SK-N-SH (cell line): ENCODE data around the gene PANX2. TPM values are rescaled to one million over a fixed set of nuclear protein-coding genes. Genes with fewer than 3 reads are reported as not detected.

Experiments used
- CTCF ChIA-PET: fragments of 300-600, 350-600 bp; formaldehyde crosslinking; extraction: SDS; loops from one replicate; lab custom pipeline; 2021; lab: Yijun Ruan, JAX
- POLR2A ChIA-PET: fragments of 350-600 bp; sonication (Branson Sonifier 250); formaldehyde crosslinking; extraction: SDS; loops from one replicate; lab custom pipeline; 2020; ENCODE audit warnings: antibody characterized with exemption, inconsistent platforms; lab: Yijun Ruan, JAX
- DNase-seq: peaks from one replicate; pipeline ENCODE4 v3.0.0; 2012
- H2AFZ ChIP-seq: fragments of 200-600 bp; sonication (generic); 2 replicates; pipeline ENCODE4 v1.8.1; 2016; ENCODE audit warnings: antibody characterized with exemption, mild to moderate bottlenecking, low read depth
- H3F3A ChIP-seq: fragments of 200-600 bp; sonication (generic); replicated peaks from 2 replicates; pipeline ENCODE3; 2016; ENCODE audit warnings: antibody characterized with exemption, mild to moderate bottlenecking; ENCODE audit not compliant: insufficient read depth
- H3K27ac ChIP-seq, 2 experiments: fragments of 200-500 bp in 1 of 2; fragments of 200-600 bp in 1 of 2; sonication (Bioruptor generic) in 1 of 2; sonication (generic), shearing (Covaris generic) in 1 of 2; 2 replicates each; pipeline versions ENCODE4 v1.5.1 to v1.6.1; 2014 to 2016; ENCODE audit warnings: low read depth in 2 of 2, inconsistent platforms in 1 of 2, low read length in 1 of 2, mild to moderate bottlenecking in 1 of 2, mixed read lengths in 1 of 2
- H3K27me3 ChIP-seq: fragments of 200-600 bp; sonication (generic), shearing (Covaris generic); 2 replicates; pipeline ENCODE4 v1.6.1; 2016; ENCODE audit warnings: mixed run types; ENCODE audit not compliant: insufficient read depth
- H3K36me3 ChIP-seq, 2 experiments: fragments of 200-500 bp in 1 of 2; fragments of 200-600 bp in 1 of 2; sonication (Bioruptor generic) in 1 of 2; sonication (generic) in 1 of 2; replicated peaks in 1 of 2; 2 replicates each; pipeline versions ENCODE3 to v1.5.1; 2014 to 2016; ENCODE audit warnings: low read length in 1 of 2, mild to moderate bottlenecking in 1 of 2; ENCODE audit not compliant: insufficient read depth in 2 of 2, control insufficient read depth in 1 of 2
- H3K4me1 ChIP-seq, 2 experiments: fragments of 200-500 bp in 1 of 2; fragments of 200-600 bp in 1 of 2; sonication (Bioruptor generic) in 1 of 2; sonication (generic), shearing (Covaris generic) in 1 of 2; 2 replicates each; pipeline versions ENCODE4 v1.5.1 to v1.6.1; 2014 to 2016; ENCODE audit warnings: low read depth in 1 of 2, low read length in 1 of 2, mixed run types in 1 of 2; ENCODE audit not compliant: insufficient read depth in 2 of 2, control insufficient read depth in 1 of 2
- H3K4me2 ChIP-seq: fragments of 200-600 bp; sonication (generic), shearing (Covaris generic); 2 replicates; pipeline ENCODE4 v1.6.1; 2017; ENCODE audit warnings: mixed run types
- H3K4me3 ChIP-seq, 2 experiments: fragments of 200-500 bp in 1 of 2; fragments of 200-600 bp in 1 of 2; sonication (Bioruptor generic) in 1 of 2; sonication (generic), shearing (Covaris generic) in 1 of 2; 2 replicates each; pipeline versions ENCODE4 v1.5.1 to v1.8.1; 2014 to 2016; ENCODE audit warnings: low read depth in 2 of 2, inconsistent platforms in 1 of 2, low read length in 1 of 2, mild to moderate bottlenecking in 1 of 2, mixed read lengths in 1 of 2, moderate library complexity in 1 of 2
- H3K79me2 ChIP-seq: fragments of 200-600 bp; sonication (generic); 2 replicates; pipeline ENCODE4 v1.8.1; 2017; ENCODE audit warnings: mild to moderate bottlenecking; ENCODE audit not compliant: insufficient read depth
- H3K9ac ChIP-seq: fragments of 200-600 bp; sonication (generic); 2 replicates; pipeline ENCODE4 v1.6.1; 2017; ENCODE audit warnings: mixed run types
- H3K9me2 ChIP-seq: fragments of 200-600 bp; sonication (generic); 2 replicates; pipeline ENCODE4 v1.6.1; 2017; ENCODE audit warnings: mixed run types
- H3K9me3 ChIP-seq: fragments of 200-600 bp; sonication (generic); 2 replicates; pipeline ENCODE4 v1.6.1; 2017; ENCODE audit warnings: mixed run types, mild to moderate bottlenecking, moderate library complexity
- H4K20me1 ChIP-seq: fragments of 200-600 bp; sonication (generic); 2 replicates; pipeline ENCODE4 v1.6.1; 2017; ENCODE audit warnings: mild to moderate bottlenecking, mixed run types; ENCODE audit not compliant: insufficient read depth
- EZH2phosphoT487 ChIP-seq: fragments of 200-600 bp; sonication (generic); IDR thresholded peaks from 2 replicates; pipeline ENCODE4 v1.6.1; 2017; ENCODE audit warnings: low read depth, mixed run types, mild to moderate bottlenecking, antibody characterized with exemption, moderate library complexity, borderline replicate concordance
- FOSL2 ChIP-seq: IDR thresholded peaks from 2 replicates; pipeline ENCODE4 v1.4.0; 2012; ENCODE audit warnings: low read depth, mild to moderate bottlenecking, moderate library complexity, borderline replicate concordance
- FOXJ3 ChIP-seq: sonication (generic); formaldehyde crosslinking; IDR thresholded peaks from 2 replicates; pipeline ENCODE4 v1.5.1; 2020; ENCODE audit warnings: mild to moderate bottlenecking, missing genetic modification reagents
- FOXM1 ChIP-seq: IDR thresholded peaks from 2 replicates; pipeline ENCODE4 v1.4.0; 2012; ENCODE audit warnings: low read depth, mild to moderate bottlenecking
- GATA2 ChIP-seq: sonication (generic); formaldehyde crosslinking; IDR thresholded peaks from 2 replicates; pipeline ENCODE4 v1.5.0; 2020; ENCODE audit warnings: mild to moderate bottlenecking, missing genetic modification reagents
- JUND ChIP-seq: IDR thresholded peaks from 2 replicates; pipeline ENCODE4 v1.4.0; 2012
- MEF2A ChIP-seq: IDR thresholded peaks from 2 replicates; pipeline ENCODE4 v1.4.0; 2012; ENCODE audit warnings: low read depth, borderline replicate concordance
- NRF1 ChIP-seq: IDR thresholded peaks from 2 replicates; pipeline ENCODE4 v1.6.1; 2012; ENCODE audit warnings: low read depth, mild to moderate bottlenecking, low read length
- POLR2AphosphoS5 ChIP-seq: IDR thresholded peaks from 2 replicates; pipeline ENCODE4 v1.6.1; 2012; ENCODE audit warnings: low read depth, low read length
- RAD21 ChIP-seq: IDR thresholded peaks from 2 replicates; pipeline ENCODE4 v1.6.1; 2012; ENCODE audit warnings: mild to moderate bottlenecking, low read length
- RFX5 ChIP-seq: IDR thresholded peaks from 2 replicates; pipeline ENCODE4 v1.6.1; 2012; ENCODE audit warnings: mild to moderate bottlenecking, improper control_type of control experiment, low read length
- SIN3A ChIP-seq: IDR thresholded peaks from 2 replicates; pipeline ENCODE4 v1.6.1; 2012; ENCODE audit warnings: low read depth, mild to moderate bottlenecking, low read length, moderate library complexity, borderline replicate concordance
- SMC3 ChIP-seq: IDR thresholded peaks from 2 replicates; pipeline ENCODE4 v1.6.1; 2012; ENCODE audit warnings: low read depth, low read length, improper control_type of control experiment
- TCF12 ChIP-seq: IDR thresholded peaks from 2 replicates; pipeline ENCODE4 v1.4.0; 2012
- YY1 ChIP-seq: IDR thresholded peaks from 2 replicates; pipeline ENCODE4 v1.4.0; 2012; ENCODE audit warnings: low read depth, mild to moderate bottlenecking
- WGBS: methylation state at CpG from one replicate; pipeline ENCODE4 v1.1.6; 2017; ENCODE audit warnings: low lambda C conversion rate; 5-methylcytosine and 5-hydroxymethylcytosine counted together
- polyA plus RNA-seq, 3 experiments: library from polyadenylated mRNA; depleted of rRNA; stranded (reverse); fragments of >200 nt; gene quantifications; 2 replicates each; pipeline ENCODE4 v1.2.3, GENCODE V29; 2012
- TF ChIP-seq, protein P1 (sequence below): IDR thresholded peaks from 2 replicates; pipeline ENCODE4; 2012
- TF ChIP-seq, protein P2 (sequence below): fragments of 200-600 bp; sonication (generic); IDR thresholded peaks from 2 replicates; pipeline ENCODE4 v1.6.1; 2017; ENCODE audit warnings: antibody characterized with exemption, mild to moderate bottlenecking, moderate library complexity
- TF ChIP-seq, protein P3 (sequence below): IDR thresholded peaks from 2 replicates; pipeline ENCODE4 v1.4.0; 2012; ENCODE audit warnings: low read depth, borderline replicate concordance

Gene PANX2
- polyA plus RNA-seq, 1 of the 3 experiments (the other 2 are of a cell fraction), result 2.4 TPM

DNA sequence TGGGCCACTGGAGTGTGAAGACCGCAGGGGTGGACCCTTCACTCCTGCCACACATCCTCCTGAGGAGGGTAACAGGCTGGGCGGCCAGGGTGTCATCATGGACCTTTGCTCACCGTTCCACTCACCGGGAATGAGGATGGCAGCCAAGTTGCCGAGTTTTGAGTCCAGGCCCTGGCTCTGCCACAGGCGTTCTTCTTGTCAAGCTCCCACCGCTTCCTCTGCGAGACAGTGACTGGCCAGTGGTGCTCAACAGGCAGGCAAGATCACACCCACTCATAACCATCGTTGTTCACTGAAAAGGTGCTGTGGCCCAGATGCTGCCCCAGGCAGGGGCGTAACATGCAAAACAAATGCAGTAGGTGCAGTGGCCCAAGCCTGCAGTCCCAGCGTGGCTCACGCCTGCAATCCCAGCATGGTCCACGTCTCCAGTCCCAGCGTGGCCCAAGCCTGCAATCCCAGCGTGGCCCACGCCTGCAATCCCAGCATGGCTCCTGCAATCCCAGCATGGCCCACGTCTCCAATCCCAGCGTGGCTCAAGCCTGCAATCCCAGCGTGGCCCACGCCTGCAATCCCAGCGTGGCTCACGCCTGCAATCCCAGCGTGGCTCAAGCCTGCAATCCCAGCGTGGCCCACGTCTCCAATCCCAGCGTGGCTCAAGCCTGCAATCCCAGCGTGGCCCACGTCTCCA lies 5.0 kb upstream of the PANX2 start:
- ChIA-PET POLR2A (no interaction called here), CTCF (interaction anchor here (1.0 to 2.1 kb wide), 4 partner anchors 14 to 135 kb away, joined by 3 to 7 read pairs (median 3); no protein-coding TSS in a partner anchor)
- H2AFZ ChIP-seq, result no peak overlapping the region
- no peak overlapping the region for H3K4me3 ChIP-seq
- no peak for TF ChIP-seq RFX5
- TF ChIP-seq, protein P1, sequence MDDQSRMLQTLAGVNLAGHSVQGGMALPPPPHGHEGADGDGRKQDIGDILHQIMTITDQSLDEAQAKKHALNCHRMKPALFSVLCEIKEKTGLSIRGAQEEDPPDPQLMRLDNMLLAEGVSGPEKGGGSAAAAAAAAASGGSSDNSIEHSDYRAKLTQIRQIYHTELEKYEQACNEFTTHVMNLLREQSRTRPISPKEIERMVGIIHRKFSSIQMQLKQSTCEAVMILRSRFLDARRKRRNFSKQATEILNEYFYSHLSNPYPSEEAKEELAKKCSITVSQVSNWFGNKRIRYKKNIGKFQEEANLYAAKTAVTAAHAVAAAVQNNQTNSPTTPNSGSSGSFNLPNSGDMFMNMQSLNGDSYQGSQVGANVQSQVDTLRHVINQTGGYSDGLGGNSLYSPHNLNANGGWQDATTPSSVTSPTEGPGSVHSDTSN, result no peak
- TF ChIP-seq, protein P2, sequence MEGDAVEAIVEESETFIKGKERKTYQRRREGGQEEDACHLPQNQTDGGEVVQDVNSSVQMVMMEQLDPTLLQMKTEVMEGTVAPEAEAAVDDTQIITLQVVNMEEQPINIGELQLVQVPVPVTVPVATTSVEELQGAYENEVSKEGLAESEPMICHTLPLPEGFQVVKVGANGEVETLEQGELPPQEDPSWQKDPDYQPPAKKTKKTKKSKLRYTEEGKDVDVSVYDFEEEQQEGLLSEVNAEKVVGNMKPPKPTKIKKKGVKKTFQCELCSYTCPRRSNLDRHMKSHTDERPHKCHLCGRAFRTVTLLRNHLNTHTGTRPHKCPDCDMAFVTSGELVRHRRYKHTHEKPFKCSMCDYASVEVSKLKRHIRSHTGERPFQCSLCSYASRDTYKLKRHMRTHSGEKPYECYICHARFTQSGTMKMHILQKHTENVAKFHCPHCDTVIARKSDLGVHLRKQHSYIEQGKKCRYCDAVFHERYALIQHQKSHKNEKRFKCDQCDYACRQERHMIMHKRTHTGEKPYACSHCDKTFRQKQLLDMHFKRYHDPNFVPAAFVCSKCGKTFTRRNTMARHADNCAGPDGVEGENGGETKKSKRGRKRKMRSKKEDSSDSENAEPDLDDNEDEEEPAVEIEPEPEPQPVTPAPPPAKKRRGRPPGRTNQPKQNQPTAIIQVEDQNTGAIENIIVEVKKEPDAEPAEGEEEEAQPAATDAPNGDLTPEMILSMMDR, result no peak
- TF ChIP-seq JUND, result no peak
- no peak for TF ChIP-seq POLR2AphosphoS5
- no peak for TF ChIP-seq TCF12
- TF ChIP-seq SIN3A, result no peak
- TF ChIP-seq GATA2 (CRISPR knock-in tag), result no peak
- H3K4me1 ChIP-seq, result no peaks in the 10 kb centered on the region; a peak in 1 of 4 replicates
- no peak overlapping the region for H3K4me2 ChIP-seq
- H3K27me3 ChIP-seq, result no peaks in the 10 kb centered on the region
- H3K27ac ChIP-seq, result no peak overlapping the region
- H3K9me2 ChIP-seq, result no peaks in the 10 kb centered on the region
- no peak for DNase-seq
- no peaks in the 10 kb centered on the region for H4K20me1 ChIP-seq
- H3K9ac ChIP-seq, result no peak overlapping the region
- no peaks in the 10 kb centered on the region for H3K79me2 ChIP-seq
- no peaks in the 10 kb centered on the region for H3K9me3 ChIP-seq
- H3K36me3 ChIP-seq, result no peaks in the 10 kb centered on the region
- no peaks in the 10 kb centered on the region for H3F3A ChIP-seq
- WGBS, result 89% methylated on average over 14 of the region's 28 CpGs

DNA sequence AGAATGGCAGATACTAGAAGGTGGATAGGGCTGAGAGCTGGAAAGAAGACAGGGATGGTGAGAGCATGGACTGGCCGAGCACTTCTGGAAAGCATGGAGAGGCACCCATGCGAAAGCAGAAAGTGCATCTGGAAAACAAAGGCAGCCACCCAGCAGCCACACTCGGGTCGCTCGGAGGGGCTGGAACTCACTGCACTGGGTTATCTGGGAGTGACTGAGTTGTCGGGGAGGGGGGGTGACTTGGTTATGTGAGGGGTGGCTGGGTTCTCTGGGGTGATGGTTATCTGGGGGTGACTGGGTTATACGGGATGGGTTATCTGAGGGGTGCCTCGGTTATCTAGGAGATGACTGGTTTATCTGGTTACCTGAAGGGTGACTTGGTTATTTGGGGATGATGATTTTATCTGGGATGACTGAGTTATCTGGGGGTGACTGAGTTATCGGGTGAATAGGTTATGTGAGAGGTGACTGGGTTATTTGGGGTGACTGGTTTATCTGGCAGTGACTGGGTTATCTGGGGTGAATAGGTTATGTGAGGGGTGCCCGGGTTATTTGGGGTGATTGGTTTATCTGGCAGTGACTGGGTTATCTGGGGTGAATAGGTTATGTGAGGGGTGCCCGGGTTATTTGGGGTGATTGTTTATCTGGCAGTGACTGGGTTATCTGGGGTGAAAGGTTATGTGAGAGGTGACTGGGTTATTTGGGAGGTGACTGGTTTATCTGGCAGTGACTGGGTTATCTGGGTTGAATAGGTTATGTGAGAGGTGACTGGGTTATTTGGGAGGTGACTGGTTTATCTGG lies 2.6 kb upstream of the PANX2 start:
- H4K20me1 ChIP-seq, result no peaks in the 10 kb centered on the region
- no peaks in the 10 kb centered on the region for H3F3A ChIP-seq
- no peak overlapping the region for H2AFZ ChIP-seq
- no peak overlapping the region for H3K9ac ChIP-seq
- no peak overlapping the region for H3K4me2 ChIP-seq
- peaks cover 0 to 3% of the 10 kb centered on the region in 2 experiments; a peak in 1 of 4 replicates for H3K4me1 ChIP-seq
- no peak overlapping the region for H3K4me3 ChIP-seq
- H3K9me3 ChIP-seq, result no peaks in the 10 kb centered on the region
- WGBS, result 53% methylated on average over 11 of the region's 11 CpGs
- no peak overlapping the region for H3K27ac ChIP-seq
- no peak for DNase-seq
- H3K36me3 ChIP-seq, result no peaks in the 10 kb centered on the region
- ChIA-PET POLR2A (no interaction called here), CTCF (interaction anchor here (0.7 to 0.8 kb wide), 3 partner anchors 18 to 26 kb away, joined by 3 read pairs; no protein-coding TSS in a partner anchor)
- H3K79me2 ChIP-seq, result no peaks in the 10 kb centered on the region
- H3K9me2 ChIP-seq, result no peaks in the 10 kb centered on the region
- H3K27me3 ChIP-seq, result no peaks in the 10 kb centered on the region
- TF ChIP-seq, protein P2, result no peak
- TF ChIP-seq JUND (no peak), NRF1 (no peak), YY1 (no peak), GATA2 (CRISPR knock-in tag) (no peak), RFX5 (no peak), RAD21 (no peak), POLR2AphosphoS5 (no peak), FOXM1 (no peak), FOSL2 (no peak), SMC3 (no peak), FOXJ3 (no peak), MEF2A (no peak), EZH2phosphoT487 (no peak)
- TF ChIP-seq, protein P3, sequence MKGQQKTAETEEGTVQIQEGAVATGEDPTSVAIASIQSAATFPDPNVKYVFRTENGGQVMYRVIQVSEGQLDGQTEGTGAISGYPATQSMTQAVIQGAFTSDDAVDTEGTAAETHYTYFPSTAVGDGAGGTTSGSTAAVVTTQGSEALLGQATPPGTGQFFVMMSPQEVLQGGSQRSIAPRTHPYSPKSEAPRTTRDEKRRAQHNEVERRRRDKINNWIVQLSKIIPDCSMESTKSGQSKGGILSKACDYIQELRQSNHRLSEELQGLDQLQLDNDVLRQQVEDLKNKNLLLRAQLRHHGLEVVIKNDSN, result no peak
